Measurements from ENCODE around the gene ADH5.

Gene ADH5

DNA sequence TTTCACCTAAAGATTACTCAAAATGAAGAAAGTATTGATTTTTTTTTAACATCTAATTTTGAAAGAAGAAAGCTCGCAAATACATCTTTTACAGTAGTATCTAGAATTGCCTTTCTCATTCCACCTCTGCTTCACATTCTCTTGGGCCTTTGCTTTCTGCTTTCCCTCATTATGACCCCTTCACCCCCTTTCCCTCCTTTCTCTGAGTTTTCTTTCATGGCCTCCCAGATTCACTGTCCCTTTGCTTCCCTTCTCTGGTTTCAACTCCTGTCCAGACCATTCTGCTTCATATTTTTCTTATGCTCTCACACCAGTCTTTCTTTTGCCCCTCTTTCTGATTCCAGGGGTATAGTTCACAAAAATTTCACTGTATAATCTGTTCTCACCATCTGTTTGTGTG lies 29.0 kb downstream of the ADH5 start:
- DNase-seq (ENCODE audit: low read depth, low spot score) = no peak
- in situ Hi-C loops (cut with HindIII; ENCODE audit: low sequenced_read_pairs) = no loop called here

DNA sequence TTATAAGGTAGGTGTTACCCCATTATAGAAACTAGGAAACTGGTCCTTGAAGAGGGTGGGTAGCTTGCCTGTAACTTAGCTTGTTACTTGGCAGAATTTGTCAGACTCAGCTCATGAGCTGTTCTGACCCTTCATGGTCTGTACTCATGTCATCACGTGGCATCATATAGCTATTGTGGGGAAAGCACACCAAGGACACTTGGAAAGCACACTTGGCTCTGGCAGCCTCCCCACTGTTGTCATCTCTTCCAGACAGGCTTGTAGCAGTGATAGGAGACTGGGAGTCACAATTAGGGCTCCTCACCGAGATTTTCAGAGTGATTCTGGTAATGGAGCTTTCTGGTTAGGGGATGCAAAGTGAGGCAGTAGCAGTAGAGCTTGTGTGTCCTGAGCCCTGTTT lies 30.4 kb downstream of the ADH5 start:
- no peak for DNase-seq (ENCODE audit: low read depth, low spot score)
- TF ChIP-seq, protein P1, sequence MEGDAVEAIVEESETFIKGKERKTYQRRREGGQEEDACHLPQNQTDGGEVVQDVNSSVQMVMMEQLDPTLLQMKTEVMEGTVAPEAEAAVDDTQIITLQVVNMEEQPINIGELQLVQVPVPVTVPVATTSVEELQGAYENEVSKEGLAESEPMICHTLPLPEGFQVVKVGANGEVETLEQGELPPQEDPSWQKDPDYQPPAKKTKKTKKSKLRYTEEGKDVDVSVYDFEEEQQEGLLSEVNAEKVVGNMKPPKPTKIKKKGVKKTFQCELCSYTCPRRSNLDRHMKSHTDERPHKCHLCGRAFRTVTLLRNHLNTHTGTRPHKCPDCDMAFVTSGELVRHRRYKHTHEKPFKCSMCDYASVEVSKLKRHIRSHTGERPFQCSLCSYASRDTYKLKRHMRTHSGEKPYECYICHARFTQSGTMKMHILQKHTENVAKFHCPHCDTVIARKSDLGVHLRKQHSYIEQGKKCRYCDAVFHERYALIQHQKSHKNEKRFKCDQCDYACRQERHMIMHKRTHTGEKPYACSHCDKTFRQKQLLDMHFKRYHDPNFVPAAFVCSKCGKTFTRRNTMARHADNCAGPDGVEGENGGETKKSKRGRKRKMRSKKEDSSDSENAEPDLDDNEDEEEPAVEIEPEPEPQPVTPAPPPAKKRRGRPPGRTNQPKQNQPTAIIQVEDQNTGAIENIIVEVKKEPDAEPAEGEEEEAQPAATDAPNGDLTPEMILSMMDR (IDR thresholded peaks at IDR 0.05; ENCODE audit: low read depth, low read length) = no peak
- in situ Hi-C loops (cut with HindIII; ENCODE audit: low sequenced_read_pairs) = no loop called here
- no peak overlapping the region for H3K4me3 ChIP-seq (ENCODE audit: low read depth, low read length)

More for the DNA sequence above, 29.0 kb downstream of the ADH5 start:
- no peak overlapping the region for H3K4me3 ChIP-seq (ENCODE audit: low read depth, low read length)
- TF ChIP-seq, protein P1 (IDR thresholded peaks at IDR 0.05; ENCODE audit: low read depth, low read length) = no peak

DNA sequence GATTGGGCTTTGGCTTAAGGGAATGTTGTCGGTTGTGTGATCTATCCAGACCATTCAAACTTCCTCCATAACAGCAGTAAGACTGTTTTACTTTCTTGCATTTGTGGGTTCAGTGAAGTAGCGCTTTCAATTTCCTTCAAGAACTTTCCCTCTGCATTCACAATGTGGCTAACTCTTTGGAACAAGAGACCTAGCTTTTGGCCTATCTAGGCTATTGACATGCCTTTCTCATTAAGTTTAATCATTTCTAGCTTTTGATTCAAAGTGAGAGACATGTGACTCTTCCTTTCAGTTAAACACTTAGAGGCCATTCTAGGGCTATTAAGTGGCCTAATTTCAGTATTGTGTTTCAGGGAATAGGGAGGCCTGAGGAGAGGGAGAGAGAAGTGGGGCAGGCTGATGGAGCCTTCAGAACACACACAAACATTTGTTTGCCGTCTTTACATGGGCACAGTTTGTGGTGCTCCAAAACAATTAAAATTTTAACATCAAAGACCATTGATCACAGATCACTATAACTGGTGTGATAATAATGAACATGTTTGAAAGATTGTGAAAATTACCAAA lies 34.1 kb downstream of the ADH5 start:
- in situ Hi-C loops (cut with HindIII; ENCODE audit: low sequenced_read_pairs) = no loop called here
- DNase-seq (ENCODE audit: low read depth, low spot score) = no peak
- TF ChIP-seq, protein P1 (IDR thresholded peaks at IDR 0.05; ENCODE audit: low read depth, low read length) = no peak
- no peak overlapping the region for H3K4me3 ChIP-seq (ENCODE audit: low read depth, low read length)

DNA sequence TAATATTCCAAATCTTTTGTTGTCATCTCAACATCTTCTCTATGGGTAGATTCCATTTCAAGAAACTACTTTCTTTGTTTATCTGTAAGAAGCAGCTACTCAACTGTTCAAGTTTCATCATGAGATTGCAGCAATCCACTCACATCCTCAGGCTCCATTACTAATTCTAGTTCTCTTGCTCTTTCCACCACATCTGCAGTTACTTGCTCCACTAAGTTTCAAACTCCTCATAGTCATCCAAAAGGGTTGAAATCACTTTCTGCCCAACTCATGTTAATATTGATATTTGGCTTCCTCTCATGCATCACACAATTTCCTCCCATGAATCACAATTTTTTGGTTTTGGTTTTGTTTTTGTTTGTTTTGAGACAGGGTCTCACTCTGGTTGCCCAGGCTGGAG lies 35.7 kb downstream of the ADH5 start:
- TF ChIP-seq, protein P1 (IDR thresholded peaks at IDR 0.05; ENCODE audit: low read depth, low read length) = no peak
- in situ Hi-C loops (cut with HindIII; ENCODE audit: low sequenced_read_pairs) = no loop called here
- no peak overlapping the region for H3K4me3 ChIP-seq (ENCODE audit: low read depth, low read length)
- no peak for DNase-seq (ENCODE audit: low read depth, low spot score)

DNA sequence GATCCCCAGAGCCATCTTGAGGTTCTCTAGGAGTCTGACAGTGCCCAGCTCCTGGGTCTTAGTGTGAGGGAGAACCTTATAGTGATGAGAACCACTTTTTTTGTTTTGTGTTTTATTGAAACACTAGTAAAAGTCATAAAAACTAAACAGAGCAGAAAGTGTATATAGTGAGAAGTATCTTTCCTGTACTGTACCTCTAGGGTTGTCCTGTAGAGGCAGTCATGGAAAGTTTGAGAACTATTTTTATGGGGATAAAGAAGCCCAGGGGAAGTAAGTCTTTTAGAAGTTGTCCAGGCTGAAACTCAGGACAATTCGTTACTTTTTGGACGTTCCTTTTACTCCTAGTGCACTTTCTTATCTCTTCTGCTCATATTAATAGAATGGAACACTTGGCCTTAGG lies 40.9 kb downstream of the ADH5 start:
- TF ChIP-seq, protein P1 (IDR thresholded peaks at IDR 0.05; ENCODE audit: low read depth, low read length) = peak; percentile 6
- in situ Hi-C loops (cut with HindIII; ENCODE audit: low sequenced_read_pairs) = no loop called here
- no peak overlapping the region for H3K4me3 ChIP-seq (ENCODE audit: low read depth, low read length)
- no peak for DNase-seq (ENCODE audit: low read depth, low spot score)

DNA sequence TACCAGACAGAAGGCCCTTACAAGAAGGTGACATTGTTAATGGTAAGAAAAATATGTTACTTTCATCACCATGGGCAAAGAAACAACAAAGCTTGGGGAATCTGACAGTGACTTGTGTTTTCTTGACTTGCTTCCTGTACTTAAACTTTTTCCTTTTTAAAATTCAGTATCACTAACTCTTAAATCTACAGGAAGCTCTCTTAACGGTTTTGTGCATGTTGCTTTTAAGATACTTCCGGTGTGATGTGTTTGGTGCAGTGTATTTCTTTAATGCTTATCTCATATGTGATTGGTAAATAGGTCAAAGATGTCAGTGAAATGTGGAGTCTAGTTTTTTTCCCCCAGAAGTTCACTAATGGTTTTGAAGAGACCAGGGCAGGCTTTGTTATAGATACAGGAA lies 45.2 kb downstream of the ADH5 start:
- TF ChIP-seq, protein P1 (IDR thresholded peaks at IDR 0.05; ENCODE audit: low read depth, low read length) = no peak
- DNase-seq (ENCODE audit: low read depth, low spot score) = no peak
- in situ Hi-C loops (cut with HindIII; ENCODE audit: low sequenced_read_pairs) = no loop called here
- no peak overlapping the region for H3K4me3 ChIP-seq (ENCODE audit: low read depth, low read length)

DNA sequence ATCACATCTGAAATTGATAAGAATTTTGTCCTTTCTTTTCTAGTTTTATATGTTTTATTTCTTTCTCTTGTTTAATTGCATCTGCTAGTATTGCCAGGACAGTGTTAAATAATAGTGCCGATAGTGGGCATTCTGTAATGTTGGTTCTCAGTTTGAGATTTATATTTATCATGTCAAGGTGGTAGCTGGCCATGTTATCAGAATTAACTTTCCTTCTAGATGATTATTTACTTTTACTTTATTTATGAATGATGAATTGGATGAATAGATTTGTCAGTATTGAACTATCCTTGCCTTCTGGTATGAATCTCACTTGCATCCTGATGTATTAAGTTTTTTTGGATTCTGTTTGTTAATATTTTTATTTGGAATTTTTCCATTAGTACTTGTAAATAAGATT lies 50.4 kb downstream of the ADH5 start:
- H3K4me3 ChIP-seq (ENCODE audit: low read depth, low read length) = no peak overlapping the region
- in situ Hi-C loops (cut with HindIII; ENCODE audit: low sequenced_read_pairs) = no loop called here
- DNase-seq (ENCODE audit: low read depth, low spot score) = no peak
- TF ChIP-seq, protein P1 (IDR thresholded peaks at IDR 0.05; ENCODE audit: low read depth, low read length) = no peak
